ENCODE measurements around the gene TRIP4.

GRCh38 chr15:64422697-64423096 is 35.1 kb downstream of the TRIP4 start:
- TF ChIP-seq CTCF (conservative IDR thresholded peaks at IDR 0.05; ENCODE audit: low read depth, low read length) (no peak), EZH2phosphoT487 (IDR thresholded peaks at IDR 0.05; ENCODE audit: borderline replicate concordance, low read length) (no peak), EZH2 (IDR thresholded peaks at IDR 0.05; ENCODE audit: low read length, unreplicated experiment) (no peak)
